CD8-positive, alpha-beta memory T cell (primary cell): Measurements from ENCODE around the gene FITM1. TPM values are rescaled to one million over a fixed set of nuclear protein-coding genes. Genes with fewer than 3 reads are reported as not detected.
A peak's percentile ranks its signal among the peaks of the same experiment; 100 is the strongest.

ENCODE experiments used
- CTCF ChIA-PET: fragments of 350-600 bp; sonication (Branson Sonifier 250); formaldehyde crosslinking; loops from one replicate; lab custom pipeline; 2021; ENCODE audit warnings: antibody characterized with exemption; lab: Charles Lee
- POLR2A ChIA-PET: fragments of 350-600 bp; sonication (Branson Sonifier 250); formaldehyde crosslinking; loops from one replicate; lab custom pipeline; 2021; ENCODE audit warnings: antibody characterized with exemption; lab: Charles Lee
- DNase-seq, 5 donors: peaks; one replicate each; pipeline versions ENCODE4 v3.0.0 to v3.0.0-alpha.2; 2020 to 2022; ENCODE audit warnings: mixed read lengths in 1 of 5
- H3K27ac ChIP-seq: one replicate; pipeline ENCODE4 v1.7.0; 2013; ENCODE audit warnings: low read depth, mild to moderate bottlenecking, low read length, moderate library complexity
- H3K27me3 ChIP-seq: 2 replicates; pipeline ENCODE4 v1.7.0; 2013; ENCODE audit warnings: low read length, mild to moderate bottlenecking; ENCODE audit not compliant: insufficient read depth, poor library complexity, severe bottlenecking
- H3K36me3 ChIP-seq: 2 replicates; pipeline ENCODE4 v1.7.0; 2013; ENCODE audit warnings: mild to moderate bottlenecking, low read length, moderate library complexity; ENCODE audit not compliant: insufficient read depth
- H3K4me1 ChIP-seq: 2 replicates; pipeline ENCODE4 v1.7.0; 2013; ENCODE audit warnings: mild to moderate bottlenecking, low read length, moderate library complexity; ENCODE audit not compliant: insufficient read depth
- H3K4me3 ChIP-seq: 2 replicates; pipeline ENCODE4 v1.7.0; 2013; ENCODE audit warnings: mild to moderate bottlenecking, low read length
- H3K9me3 ChIP-seq: 2 replicates; pipeline ENCODE4 v1.7.0; 2013; ENCODE audit warnings: mild to moderate bottlenecking, low read length
- H3K27ac Mint-ChIP-seq, 8 donors: one replicate each; pipeline ENCODE4 v1.8.0; 2020 to 2021; ENCODE audit warnings: mixed read lengths in 8 of 8, mild to moderate bottlenecking in 6 of 8, inconsistent platforms in 3 of 8, moderate library complexity in 3 of 8
- H3K27me3 Mint-ChIP-seq, 2 donors: one replicate each; pipeline ENCODE4 v1.8.0; 2020 to 2021; ENCODE audit warnings: mixed read lengths in 2 of 2, mild to moderate bottlenecking in 1 of 2, moderate library complexity in 1 of 2
- H3K36me3 Mint-ChIP-seq, 3 donors: one replicate each; pipeline ENCODE4 v1.8.0; 2020 to 2021; ENCODE audit warnings: mixed read lengths in 3 of 3, inconsistent platforms in 1 of 3, mild to moderate bottlenecking in 1 of 3
- H3K4me1 Mint-ChIP-seq, 3 donors: one replicate each; pipeline ENCODE4 v1.8.0; 2020 to 2021; ENCODE audit warnings: mixed read lengths in 3 of 3, inconsistent platforms in 1 of 3, mild to moderate bottlenecking in 1 of 3
- H3K4me3 Mint-ChIP-seq, 7 donors: one replicate each; pipeline ENCODE4 v1.8.0; 2020 to 2021; ENCODE audit warnings: mixed read lengths in 7 of 7, mild to moderate bottlenecking in 6 of 7, moderate library complexity in 4 of 7, inconsistent platforms in 2 of 7
- H3K9me3 Mint-ChIP-seq, 5 donors: one replicate each; pipeline ENCODE4 v1.8.0; 2020 to 2022; ENCODE audit warnings: mixed read lengths in 5 of 5, mild to moderate bottlenecking in 3 of 5, moderate library complexity in 2 of 5, inconsistent platforms in 1 of 5
- polyA plus RNA-seq: library from polyadenylated mRNA; unstranded; fragments of 300-500 nt; fragmentation: Illumina TruSeq; gene quantifications from one replicate; pipeline ENCODE4 v1.2.3, GENCODE V29; 2021
- total RNA-seq, 2 experiments: library from RNA; stranded (reverse); gene quantifications; one replicate each; pipeline ENCODE4 v1.2.3, GENCODE V29; 2021

FITM1 gene
- total and polyA plus RNA-seq, 3 experiments from 2014 or later, result 0.58 to 1.1 TPM; not detected in 1

DNA sequence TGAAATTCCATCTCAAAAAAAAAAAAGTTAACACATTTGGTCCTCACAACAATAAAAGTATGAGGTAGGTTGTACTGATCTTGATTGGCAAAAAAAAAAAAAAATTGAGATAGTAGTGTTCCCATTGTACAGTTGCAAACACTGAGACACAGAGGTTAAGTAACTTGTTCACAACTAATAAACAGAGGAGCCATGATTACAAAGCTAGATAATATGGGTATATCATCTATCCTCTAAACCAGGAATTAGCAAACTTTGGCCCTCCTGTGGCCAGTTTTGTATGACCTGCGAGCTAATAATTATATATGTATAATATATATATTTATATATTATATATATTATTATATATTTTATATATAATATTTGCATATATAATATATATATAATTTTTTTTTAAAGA lies 3.3 kb downstream of the FITM1 start:
- ChIA-PET CTCF (interaction anchor here (0.8 to 1.7 kb wide), 4 partner anchors 8 to 27 kb away, joined by 3 to 4 read pairs (median 3); partner anchors contain the start of genes EMC9 and IRF9), POLR2A (interaction anchor here (0.7 kb wide), 1 partner anchor 82 kb away, joined by 4 read pairs; the partner anchor contains the start of gene CARMIL3)
- Histone ChIP-seq H3K27me3 (no peaks in the 10 kb centered on the region), H3K36me3 (peaks cover 14% of the 10 kb centered on the region), H3K9me3 (no peaks in the 10 kb centered on the region), H3K27ac (no peak overlapping the region), H3K4me3 (no peak overlapping the region), H3K4me1 (peaks cover 40% of the 10 kb centered on the region)
- Mint-ChIP-seq H3K27me3 (no peaks in the 10 kb centered on the region), H3K4me1 (peaks cover 38 to 49% (median 40%) of the 10 kb centered on the region in 3 donors), H3K27ac (no peak overlapping the region), H3K4me3 (no peak overlapping the region), H3K36me3 (peaks cover 0 to 28% (median 5%) of the 10 kb centered on the region in 3 donors), H3K9me3 (peaks cover 0 to 2% (median 0%) of the 10 kb centered on the region in 5 donors)
- DNase-seq, result no peak

DNA sequence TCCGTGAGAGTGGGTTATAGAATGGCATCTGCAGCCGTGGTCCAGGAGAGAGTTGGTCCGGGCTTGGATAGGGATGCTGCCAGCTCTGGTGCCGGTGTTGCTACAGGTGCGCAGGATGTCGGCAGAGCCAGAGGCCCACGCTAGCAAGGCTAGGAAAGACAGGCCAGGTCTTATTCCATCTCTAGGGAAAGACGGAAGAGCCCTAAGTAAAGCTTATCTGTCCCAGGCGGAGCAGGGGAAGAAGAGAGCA lies 5.0 kb downstream of the FITM1 start:
- Histone ChIP-seq H3K4me3 (peak overlapping the region; percentile 73), H3K4me1 (peaks cover 47% of the 10 kb centered on the region), H3K36me3 (peaks cover 16% of the 10 kb centered on the region), H3K27ac (no peak overlapping the region), H3K27me3 (no peaks in the 10 kb centered on the region), H3K9me3 (no peaks in the 10 kb centered on the region)
- Mint-ChIP-seq H3K36me3 (peaks cover 0 to 38% (median 6%) of the 10 kb centered on the region in 3 donors), H3K27ac (peak overlapping the region; percentile 84 to 96 (median 93)), H3K4me3 (peak overlapping the region; percentile 89 to 96 (median 92)), H3K9me3 (peaks cover 0 to 2% (median 0%) of the 10 kb centered on the region in 5 donors), H3K27me3 (no peaks in the 10 kb centered on the region), H3K4me1 (peaks cover 54 to 65% (median 56%) of the 10 kb centered on the region in 3 donors)
- no peak for DNase-seq
- ChIA-PET CTCF (interaction anchor here (0.6 to 3.8 kb wide), 17 partner anchors 9 to 182 kb away, joined by 3 to 40 read pairs (median 5); partner anchors contain the start of genes DCAF11, DHRS4, IPO4 and IRF9), POLR2A (interaction anchor here (0.6 to 4.1 kb wide), 11 partner anchors 8 to 294 kb away, joined by 3 to 58 read pairs (median 5); partner anchors contain the start of genes CBLN3, DCAF11, DHRS1 and IPO4)

DNA sequence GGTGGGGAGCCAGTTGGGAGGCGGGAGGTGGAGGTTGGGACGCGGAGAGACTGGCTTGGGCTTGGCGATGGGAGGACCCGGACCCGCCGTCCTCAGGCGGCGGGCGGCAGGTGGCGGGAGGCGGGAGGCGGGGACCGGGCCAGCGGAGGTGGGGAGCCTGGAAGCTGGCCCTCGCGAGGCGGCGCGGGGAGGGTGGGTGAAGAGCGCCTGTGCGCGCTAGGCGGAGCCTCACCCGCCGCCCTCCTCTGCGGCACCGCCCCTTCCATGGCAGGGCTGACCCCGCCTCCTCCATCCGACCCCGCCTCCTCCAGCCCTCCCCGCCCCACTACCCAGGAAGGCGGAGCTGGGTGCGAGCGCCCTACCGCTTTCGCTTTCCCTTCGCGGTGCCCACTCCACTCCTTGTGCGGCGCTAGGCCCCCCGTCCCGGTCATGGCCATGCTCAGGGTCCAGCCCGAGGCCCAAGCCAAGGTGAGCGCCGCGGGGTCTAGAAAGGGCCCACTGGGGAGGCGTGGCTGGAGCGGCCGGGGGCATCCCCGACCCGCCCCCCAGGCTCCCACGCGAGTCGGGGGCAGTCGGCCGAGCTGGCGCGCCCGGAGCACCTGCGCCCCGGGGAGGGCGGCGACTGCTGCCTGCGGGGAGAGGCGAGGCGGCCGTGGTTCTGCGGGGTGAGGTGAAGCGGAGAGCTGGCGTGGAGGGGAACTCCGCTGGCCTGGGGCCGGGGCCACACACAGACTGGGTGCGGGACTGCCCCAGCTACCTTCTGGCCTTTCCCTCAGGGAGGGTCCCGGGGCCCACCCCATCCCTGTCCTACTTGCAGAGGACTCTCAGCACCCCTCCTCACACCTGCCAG lies 5.6 kb downstream of the FITM1 start, which contains the start of gene PSME1:
Gene PSME1, plus strand, starts transcription at position 361 of the 850 bp plus-strand sequence. Its CDS starts 69 bp downstream, at position 430.
- Mint-ChIP-seq H3K27me3 (no peaks in the 10 kb centered on the region), H3K4me1 (peaks cover 56 to 67% (median 60%) of the 10 kb centered on the region in 3 donors), H3K9me3 (peaks cover 0 to 2% (median 0%) of the 10 kb centered on the region in 5 donors), H3K36me3 (peaks cover 0 to 38% (median 6%) of the 10 kb centered on the region in 3 donors), H3K4me3 (peak within 1 kb of the TSS; percentile 89 to 96 (median 92)), H3K27ac (peak within 1 kb of the TSS; percentile 87 to 97 (median 95))
- POLR2A ChIA-PET, result interaction anchor here (0.6 to 4.1 kb wide), 12 partner anchors 9 to 294 kb away, joined by 3 to 58 read pairs (median 5); partner anchors contain the start of genes CBLN3, DCAF11, DHRS1 and IPO4
- Histone ChIP-seq H3K36me3 (peaks cover 16% of the 10 kb centered on the region), H3K4me1 (peaks cover 47% of the 10 kb centered on the region), H3K27ac (peak within 1 kb of the TSS; percentile 72), H3K27me3 (no peaks in the 10 kb centered on the region), H3K9me3 (no peaks in the 10 kb centered on the region), H3K4me3 (peak within 1 kb of the TSS; percentile 73)
- peak; percentile 91 to 95 (median 93) for DNase-seq
- CTCF ChIA-PET, result interaction anchor here (0.6 to 3.8 kb wide), 19 partner anchors 9 to 183 kb away, joined by 3 to 40 read pairs (median 5); partner anchors contain the start of genes DCAF11, DHRS4, IPO4 and IRF9

DNA sequence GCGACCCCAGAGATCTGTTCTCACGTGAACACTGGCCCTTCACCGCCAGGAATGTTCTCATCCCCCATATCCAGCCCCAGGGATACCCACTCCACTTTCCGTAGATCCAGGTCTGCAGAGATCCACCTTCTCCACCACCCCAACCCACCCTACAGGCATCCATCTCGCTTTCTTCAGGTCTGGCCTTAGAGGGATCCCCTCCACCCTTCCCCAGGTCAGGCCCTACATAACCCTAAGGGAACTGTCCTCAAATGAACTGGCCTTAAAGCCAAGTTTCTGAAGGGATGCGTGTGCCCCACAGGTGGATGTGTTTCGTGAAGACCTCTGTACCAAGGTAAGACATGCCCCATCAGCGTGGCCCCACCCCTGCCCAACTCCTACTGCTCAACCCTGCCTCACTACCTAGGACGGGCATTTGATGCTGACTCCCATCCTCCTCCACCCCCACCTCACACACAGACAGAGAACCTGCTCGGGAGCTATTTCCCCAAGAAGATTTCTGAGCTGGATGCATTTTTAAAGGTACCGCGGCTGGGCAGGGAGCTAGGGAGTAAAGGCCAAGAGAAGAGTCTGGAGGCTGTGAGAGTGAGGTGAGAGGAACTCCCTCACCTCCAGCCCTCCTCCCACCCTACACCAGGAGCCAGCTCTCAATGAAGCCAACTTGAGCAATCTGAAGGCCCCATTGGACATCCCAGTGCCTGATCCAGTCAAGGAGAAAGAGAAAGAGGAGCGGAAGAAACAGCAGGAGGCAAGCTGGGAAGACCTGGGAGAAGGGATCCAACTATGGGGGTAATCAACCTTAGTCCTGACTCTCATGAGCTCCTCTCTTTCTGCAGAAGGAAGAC lies 6.4 kb downstream of the FITM1 start:
- CTCF ChIA-PET, result interaction anchor here (1.0 to 3.8 kb wide), 8 partner anchors 9 to 106 kb away, joined by 3 to 40 read pairs (median 16); partner anchors contain the start of genes DCAF11, IPO4, IRF9 and NRL
- Histone ChIP-seq H3K4me3 (peak overlapping the region; percentile 73), H3K27ac (peak overlapping the region; percentile 72), H3K27me3 (no peaks in the 10 kb centered on the region), H3K36me3 (peaks cover 16% of the 10 kb centered on the region), H3K4me1 (peaks cover 45% of the 10 kb centered on the region), H3K9me3 (no peaks in the 10 kb centered on the region)
- H3K9me3 Mint-ChIP-seq, result peaks cover 0 to 2% (median 0%) of the 10 kb centered on the region in 5 donors
- H3K27me3 Mint-ChIP-seq, result no peaks in the 10 kb centered on the region
- POLR2A ChIA-PET, result interaction anchor here (0.6 to 4.1 kb wide), 8 partner anchors 10 to 293 kb away, joined by 3 to 58 read pairs (median 6); partner anchors contain the start of genes CBLN3, DCAF11, KHNYN and NRL
- peaks cover 57 to 67% (median 62%) of the 10 kb centered on the region in 3 donors for H3K4me1 Mint-ChIP-seq
- H3K27ac Mint-ChIP-seq, result peak overlapping the region; percentile 87 to 97 (median 93)
- H3K4me3 Mint-ChIP-seq, result peak overlapping the region; percentile 88 to 96 (median 91)
- H3K36me3 Mint-ChIP-seq, result peaks cover 0 to 46% (median 6%) of the 10 kb centered on the region in 3 donors
- no peak for DNase-seq

DNA sequence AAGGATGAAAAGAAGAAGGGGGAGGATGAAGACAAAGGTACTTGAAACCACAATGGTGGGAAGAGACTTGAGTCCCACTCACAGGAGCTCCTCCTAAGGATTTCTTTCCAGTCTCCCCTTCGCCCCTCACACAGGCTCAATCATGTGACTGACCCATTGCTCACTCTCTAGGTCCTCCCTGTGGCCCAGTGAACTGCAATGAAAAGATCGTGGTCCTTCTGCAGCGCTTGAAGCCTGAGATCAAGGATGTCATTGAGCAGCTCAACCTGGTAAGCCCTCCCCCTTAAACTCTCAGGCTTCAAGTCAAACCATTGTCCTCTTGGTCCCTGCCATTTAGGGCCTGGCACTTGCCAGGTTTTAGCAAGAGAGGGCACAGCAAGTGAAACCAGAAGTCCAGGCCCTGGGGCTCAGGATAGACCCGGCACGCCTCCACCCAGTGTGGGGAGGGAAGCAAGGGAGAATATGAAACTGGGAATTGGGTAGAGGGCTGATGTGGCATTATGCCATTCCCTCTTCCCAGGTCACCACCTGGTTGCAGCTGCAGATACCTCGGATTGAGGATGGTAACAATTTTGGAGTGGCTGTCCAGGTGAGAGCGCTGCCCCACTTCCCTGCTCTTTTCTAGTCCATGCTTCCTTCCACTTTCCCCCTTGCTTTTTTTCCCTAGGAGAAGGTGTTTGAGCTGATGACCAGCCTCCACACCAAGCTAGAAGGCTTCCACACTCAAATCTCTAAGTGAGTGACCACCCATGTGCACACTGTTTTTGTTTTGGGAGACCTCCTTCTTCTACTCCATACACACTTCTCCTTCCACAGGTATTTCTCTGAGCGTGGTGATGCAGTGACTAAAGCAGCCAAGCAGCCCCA lies 7.3 kb downstream of the FITM1 start:
- Mint-ChIP-seq H3K36me3 (peaks cover 0 to 50% (median 6%) of the 10 kb centered on the region in 3 donors), H3K4me1 (peaks cover 53 to 64% (median 59%) of the 10 kb centered on the region in 3 donors), H3K27ac (peak overlapping the region; percentile 87 to 97 (median 93)), H3K9me3 (peaks cover 0 to 2% (median 0%) of the 10 kb centered on the region in 5 donors), H3K27me3 (no peaks in the 10 kb centered on the region), H3K4me3 (peak overlapping the region; percentile 83 to 96 (median 90))
- H3K27ac ChIP-seq, result no peak overlapping the region
- H3K36me3 ChIP-seq, result peaks cover 17% of the 10 kb centered on the region
- H3K4me3 ChIP-seq, result peak overlapping the region; percentile 73
- POLR2A ChIA-PET, result interaction anchor here (0.6 to 4.1 kb wide), 5 partner anchors 9 to 104 kb away, joined by 4 to 58 read pairs (median 7); partner anchors contain the start of genes DCAF11, NRL, PSME2 and RNF31
- H3K9me3 ChIP-seq, result no peaks in the 10 kb centered on the region
- DNase-seq, result no peak
- no peaks in the 10 kb centered on the region for H3K27me3 ChIP-seq
- CTCF ChIA-PET, result interaction anchor here (1.3 to 3.8 kb wide), 6 partner anchors 20 to 105 kb away, joined by 4 to 40 read pairs (median 16); partner anchors contain the start of genes DCAF11, IPO4, IRF9 and NRL
- peaks cover 43% of the 10 kb centered on the region for H3K4me1 ChIP-seq

DNA sequence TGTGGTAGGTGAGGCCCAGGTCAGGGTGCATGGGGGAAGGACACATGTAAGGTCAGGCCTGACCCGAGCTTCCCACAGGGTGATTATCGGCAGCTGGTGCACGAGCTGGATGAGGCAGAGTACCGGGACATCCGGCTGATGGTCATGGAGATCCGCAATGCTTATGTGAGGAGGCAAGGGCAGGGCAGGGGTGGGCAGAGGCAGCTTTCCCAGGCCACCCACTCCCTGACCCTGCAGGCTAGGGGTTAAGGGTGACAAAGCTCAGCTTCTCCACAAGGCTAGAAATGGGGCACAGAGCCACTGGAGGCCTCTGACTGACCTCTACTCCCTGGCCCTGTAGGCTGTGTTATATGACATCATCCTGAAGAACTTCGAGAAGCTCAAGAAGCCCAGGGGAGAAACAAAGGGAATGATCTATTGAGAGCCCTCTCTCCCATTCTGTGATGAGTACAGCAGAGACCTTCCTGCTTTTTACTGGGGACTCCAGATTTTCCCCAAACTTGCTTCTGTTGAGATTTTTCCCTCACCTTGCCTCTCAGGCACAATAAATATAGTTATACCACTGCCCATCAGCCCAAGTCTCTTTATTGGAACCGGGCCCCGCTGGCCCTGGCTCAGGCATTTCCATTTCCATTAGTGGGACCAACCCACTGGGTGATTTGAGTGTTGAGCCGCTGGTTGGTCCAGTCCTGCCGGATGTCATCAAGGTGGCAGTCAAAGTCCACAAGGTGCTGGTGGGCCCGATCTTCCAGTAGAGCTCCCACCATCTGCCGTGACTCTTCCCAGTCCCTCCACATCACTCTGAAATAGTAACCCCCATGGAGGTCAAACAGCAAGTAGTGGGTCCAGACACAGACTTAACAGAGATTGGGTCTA lies 8.2 kb downstream of the FITM1 start:
- Mint-ChIP-seq H3K9me3 (peaks cover 0 to 2% (median 0%) of the 10 kb centered on the region in 5 donors), H3K27me3 (no peaks in the 10 kb centered on the region), H3K27ac (peak overlapping the region; percentile 29 to 87 (median 80)), H3K4me1 (peaks cover 53 to 67% (median 63%) of the 10 kb centered on the region in 3 donors), H3K4me3 (peak overlapping the region; percentile 47 to 96 (median 73)), H3K36me3 (peaks cover 0 to 58% (median 6%) of the 10 kb centered on the region in 3 donors)
- no peak overlapping the region for H3K27ac ChIP-seq
- peaks cover 39% of the 10 kb centered on the region for H3K4me1 ChIP-seq
- ChIA-PET POLR2A (interaction anchor here (1.0 to 4.1 kb wide), 3 partner anchors 9 to 23 kb away, joined by 4 to 58 read pairs (median 36); partner anchors contain the start of genes DCAF11, NRL, PSME2 and RNF31), CTCF (interaction anchor here (1.1 to 3.8 kb wide), 4 partner anchors 21 to 78 kb away, joined by 3 to 40 read pairs (median 4); partner anchors contain the start of genes IRF9 and MDP1)
- H3K36me3 ChIP-seq, result peaks cover 25% of the 10 kb centered on the region
- no peaks in the 10 kb centered on the region for H3K27me3 ChIP-seq
- no peaks in the 10 kb centered on the region for H3K9me3 ChIP-seq
- DNase-seq, result no peak
- no peak overlapping the region for H3K4me3 ChIP-seq
